Activated CD8-positive, alpha-beta T cell treated with anti-CD3 and anti-CD28 coated beads, Interleukin-2, amount 10 ng/mL, durations not matched to agents 7 days and 5 days (primary cell): ENCODE data around the gene TRPV5. TPM values are rescaled to one million over a fixed set of nuclear protein-coding genes. Genes with fewer than 3 reads are reported as not detected.
"Not testable (repeated sequence)": the region's sequence is repeated elsewhere in the genome, so short reads cannot be mapped to it uniquely, and the experiment has no call there.

Experiments used
- ATAC-seq: fragments of 150-1000 bp; cut with Tn5 transposase; one replicate; pipeline ENCODE4 v1.10.0; 2021; ENCODE audit warnings: moderate library complexity
- CTCF ChIA-PET: fragments of 350-600 bp; sonication (Branson Sonifier 250); formaldehyde crosslinking; loops from one replicate; lab custom pipeline; 2021; ENCODE audit warnings: antibody characterized with exemption; lab: Charles Lee
- POLR2A ChIA-PET: fragments of 350-600 bp; sonication (Branson Sonifier 250); formaldehyde crosslinking; loops from one replicate; lab custom pipeline; 2021; ENCODE audit warnings: antibody characterized with exemption; lab: Charles Lee
- DNase-seq: peaks from one replicate; pipeline ENCODE4 v3.0.0-alpha.2; 2020
- H3K27ac Mint-ChIP-seq: one replicate; pipeline ENCODE4 v1.8.0; 2021; ENCODE audit warnings: mild to moderate bottlenecking, mixed read lengths
- H3K27me3 Mint-ChIP-seq: one replicate; pipeline ENCODE4 v1.8.0; 2021; ENCODE audit warnings: low read depth, mixed read lengths
- H3K36me3 Mint-ChIP-seq: one replicate; pipeline ENCODE4 v1.8.0; 2021; ENCODE audit warnings: low read depth, mixed read lengths
- H3K4me1 Mint-ChIP-seq: one replicate; pipeline ENCODE4 v1.8.0; 2021; ENCODE audit warnings: low read depth, mixed read lengths
- H3K4me3 Mint-ChIP-seq: one replicate; pipeline ENCODE4 v1.8.0; 2021; ENCODE audit warnings: mild to moderate bottlenecking, mixed read lengths
- H3K9me3 Mint-ChIP-seq: one replicate; pipeline ENCODE4 v1.8.0; 2022; ENCODE audit warnings: mixed read lengths; ENCODE audit not compliant: insufficient read depth
- total RNA-seq, 2 experiments: library from RNA; stranded (reverse); gene quantifications; one replicate each; pipeline ENCODE4 v1.2.3, GENCODE V29; 2021

Gene TRPV5
- not detected for total RNA-seq

- Mint-ChIP-seq H3K4me1 (peaks cover 4% of the 10 kb centered on the region), H3K27ac (no peak within 1 kb of the TSS), H3K9me3 (no peaks in the 10 kb centered on the region), H3K27me3 (peaks cover 2% of the 10 kb centered on the region), H3K4me3 (no peak within 1 kb of the TSS), H3K36me3 (no peaks in the 10 kb centered on the region)
- CTCF ChIA-PET: no interaction called here
- POLR2A ChIA-PET: no interaction called here
- no peak for DNase-seq
- ATAC-seq: no peak
These were observed at the start of gene TRPV5 for GRCh38 chr7:142933624-142934023. TRPV5 (minus strand) TSS chr7:142933746; CDS start chr7:142933459, 287 bp downstream.

GRCh38 chr7:142978402-142978801 is 44.9 kb upstream of the TRPV5 start:
- H3K4me3 Mint-ChIP-seq, CTCF ChIA-PET, POLR2A ChIA-PET, H3K9me3 Mint-ChIP-seq, DNase-seq, H3K27ac Mint-ChIP-seq, H3K4me1 Mint-ChIP-seq, H3K36me3 Mint-ChIP-seq, ATAC-seq: not testable (repeated sequence)
- peaks cover 26% of the 10 kb centered on the region for H3K27me3 Mint-ChIP-seq

GRCh38 chr7:142974626-142975025 is 41.1 kb upstream of the TRPV5 start:
- Mint-ChIP-seq H3K9me3 (no peaks in the 10 kb centered on the region), H3K4me1 (no peaks in the 10 kb centered on the region), H3K36me3 (no peaks in the 10 kb centered on the region), H3K27me3 (peaks cover 12% of the 10 kb centered on the region), H3K4me3 (no peak overlapping the region), H3K27ac (no peak overlapping the region)
- ChIA-PET POLR2A (no interaction called here), CTCF (interaction anchor here (0.9 to 1.3 kb wide), 2 partner anchors 14 to 93 kb away, joined by 3 to 4 read pairs; no protein-coding TSS in a partner anchor)
- ATAC-seq (no peak), DNase-seq (no peak)

GRCh38 chr7:142969183-142969582 is 35.6 kb upstream of the TRPV5 start:
- POLR2A ChIA-PET: no interaction called here
- Mint-ChIP-seq H3K27me3 (peaks cover 9% of the 10 kb centered on the region), H3K9me3 (no peaks in the 10 kb centered on the region), H3K4me1 (no peaks in the 10 kb centered on the region), H3K4me3 (no peak overlapping the region), H3K36me3 (no peaks in the 10 kb centered on the region), H3K27ac (no peak overlapping the region)
- CTCF ChIA-PET: interaction anchor here (0.9 kb wide), 1 partner anchor 96 kb away, joined by 4 read pairs; no protein-coding TSS in a partner anchor
- ATAC-seq (no peak), DNase-seq (no peak)

GRCh38 chr7:142968229-142968628 is 34.7 kb upstream of the TRPV5 start:
- ATAC-seq (no peak), DNase-seq (no peak)
- Mint-ChIP-seq H3K4me3 (no peak overlapping the region), H3K4me1 (no peaks in the 10 kb centered on the region), H3K27ac (no peak overlapping the region), H3K9me3 (no peaks in the 10 kb centered on the region), H3K27me3 (peaks cover 12% of the 10 kb centered on the region), H3K36me3 (no peaks in the 10 kb centered on the region)
- CTCF ChIA-PET: no interaction called here
- POLR2A ChIA-PET: no interaction called here

GRCh38 chr7:142964502-142965246 is 31.1 kb upstream of the TRPV5 start:
- POLR2A ChIA-PET: interaction anchor here (0.6 kb wide), 1 partner anchor 155 kb away, joined by 3 read pairs; no protein-coding TSS in a partner anchor
- H3K4me3 Mint-ChIP-seq: no peak overlapping the region
- CTCF ChIA-PET: no interaction called here
- ATAC-seq: no peak
- no peaks in the 10 kb centered on the region for H3K4me1 Mint-ChIP-seq
- no peaks in the 10 kb centered on the region for H3K9me3 Mint-ChIP-seq
- no peak for DNase-seq
- H3K27ac Mint-ChIP-seq: no peak overlapping the region
- H3K27me3 Mint-ChIP-seq: peaks cover 14% of the 10 kb centered on the region
- H3K36me3 Mint-ChIP-seq: no peaks in the 10 kb centered on the region

- H3K27ac Mint-ChIP-seq: no peak overlapping the region
- ATAC-seq (no peak), DNase-seq (no peak)
- no peaks in the 10 kb centered on the region for H3K9me3 Mint-ChIP-seq
- ChIA-PET CTCF (interaction anchor here (1.1 kb wide), 1 partner anchor 11 kb away, joined by 3 read pairs; no protein-coding TSS in a partner anchor), POLR2A (no interaction called here)
- H3K4me1 Mint-ChIP-seq: no peaks in the 10 kb centered on the region
- H3K27me3 Mint-ChIP-seq: peaks cover 20% of the 10 kb centered on the region
- no peaks in the 10 kb centered on the region for H3K36me3 Mint-ChIP-seq
- no peak overlapping the region for H3K4me3 Mint-ChIP-seq
These were observed 30.4 kb upstream of the TRPV5 start for GRCh38 chr7:142963993-142964392.

GRCh38 chr7:142962991-142963390 is 29.4 kb upstream of the TRPV5 start:
- Mint-ChIP-seq H3K36me3 (no peaks in the 10 kb centered on the region), H3K27me3 (peaks cover 17% of the 10 kb centered on the region), H3K9me3 (no peaks in the 10 kb centered on the region), H3K4me1 (no peaks in the 10 kb centered on the region), H3K4me3 (no peak overlapping the region), H3K27ac (no peak overlapping the region)
- ATAC-seq (no peak), DNase-seq (no peak)
- ChIA-PET CTCF (interaction anchor here (1.1 kb wide), 1 partner anchor 10 kb away, joined by 3 read pairs; no protein-coding TSS in a partner anchor), POLR2A (no interaction called here)

GRCh38 chr7:142961973-142962926 is 28.7 kb upstream of the TRPV5 start, which contains the start of gene KEL:
KEL (minus strand) TSS chr7:142962363; CDS start chr7:142962206, 157 bp downstream.
- ATAC-seq: no peak
- ChIA-PET POLR2A (no interaction called here), CTCF (interaction anchor here (1.4 kb wide), 1 partner anchor 40 kb away, joined by 3 read pairs; no protein-coding TSS in a partner anchor)
- no peaks in the 10 kb centered on the region for H3K9me3 Mint-ChIP-seq
- H3K36me3 Mint-ChIP-seq: no peaks in the 10 kb centered on the region
- peaks cover 16% of the 10 kb centered on the region for H3K27me3 Mint-ChIP-seq
- no peak for DNase-seq
- H3K4me3 Mint-ChIP-seq: no peak within 1 kb of the TSS
- H3K27ac Mint-ChIP-seq: no peak within 1 kb of the TSS
- H3K4me1 Mint-ChIP-seq: no peaks in the 10 kb centered on the region

GRCh38 chr7:142961595-142961972 is 28.0 kb upstream of the TRPV5 start:
- ChIA-PET POLR2A (no interaction called here), CTCF (interaction anchor here (1.1 to 1.5 kb wide), 8 partner anchors 13 to 325 kb away, joined by 3 to 10 read pairs (median 4); no protein-coding TSS in a partner anchor)
- ATAC-seq (no peak), DNase-seq (no peak)
- Mint-ChIP-seq H3K27me3 (peaks cover 17% of the 10 kb centered on the region), H3K4me1 (no peaks in the 10 kb centered on the region), H3K36me3 (no peaks in the 10 kb centered on the region), H3K4me3 (no peak overlapping the region), H3K9me3 (no peaks in the 10 kb centered on the region), H3K27ac (no peak overlapping the region)

- DNase-seq (no peak), ATAC-seq (no peak)
- ChIA-PET CTCF (interaction anchor here (1.1 to 1.5 kb wide), 8 partner anchors 14 to 324 kb away, joined by 3 to 10 read pairs (median 4); no protein-coding TSS in a partner anchor), POLR2A (no interaction called here)
- H3K4me3 Mint-ChIP-seq: no peak overlapping the region
- H3K27me3 Mint-ChIP-seq: peaks cover 20% of the 10 kb centered on the region
- H3K9me3 Mint-ChIP-seq: no peaks in the 10 kb centered on the region
- no peaks in the 10 kb centered on the region for H3K4me1 Mint-ChIP-seq
- H3K36me3 Mint-ChIP-seq: no peaks in the 10 kb centered on the region
- H3K27ac Mint-ChIP-seq: no peak overlapping the region
These were observed 27.5 kb upstream of the TRPV5 start for GRCh38 chr7:142960955-142961512.
